GM21717 (cell line): Measurements from ENCODE around the gene AKIRIN2.

Experiments
- ATAC-seq: cut with Tn5 transposase; IDR thresholded peaks from one replicate; pipeline ENCODE4 v1.9.1; 2021; ENCODE audit warnings: mild to moderate bottlenecking, moderate library complexity; ENCODE audit not compliant: unreplicated experiment

Gene AKIRIN2

GRCh38 chr6:87656857-87657256 is 45.2 kb downstream of the AKIRIN2 start:
- peak; percentile 78 for ATAC-seq

DNA sequence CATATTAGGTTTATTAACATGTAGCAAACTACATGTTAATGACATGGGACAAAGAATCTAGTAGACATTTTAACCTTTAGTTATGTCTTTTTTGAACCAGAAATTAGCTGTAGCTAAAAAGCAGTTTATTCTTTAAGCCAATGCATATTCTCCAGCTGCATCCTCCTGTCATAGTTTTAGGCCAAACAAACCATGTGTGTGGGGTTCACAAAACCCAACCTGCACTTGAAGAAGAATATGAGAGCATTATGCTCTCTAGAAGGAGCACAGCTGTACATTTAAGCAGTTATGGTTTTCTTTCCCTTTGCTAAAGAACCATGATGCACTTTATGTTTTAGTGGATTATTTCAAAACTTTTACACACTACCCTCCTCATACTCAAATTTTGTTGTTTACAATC is 46.2 kb downstream of the AKIRIN2 start:
- ATAC-seq = no peak

- no peak for ATAC-seq
Observed at GRCh38 chr6:87654875-87655454, 47.1 kb downstream of the AKIRIN2 start.

DNA sequence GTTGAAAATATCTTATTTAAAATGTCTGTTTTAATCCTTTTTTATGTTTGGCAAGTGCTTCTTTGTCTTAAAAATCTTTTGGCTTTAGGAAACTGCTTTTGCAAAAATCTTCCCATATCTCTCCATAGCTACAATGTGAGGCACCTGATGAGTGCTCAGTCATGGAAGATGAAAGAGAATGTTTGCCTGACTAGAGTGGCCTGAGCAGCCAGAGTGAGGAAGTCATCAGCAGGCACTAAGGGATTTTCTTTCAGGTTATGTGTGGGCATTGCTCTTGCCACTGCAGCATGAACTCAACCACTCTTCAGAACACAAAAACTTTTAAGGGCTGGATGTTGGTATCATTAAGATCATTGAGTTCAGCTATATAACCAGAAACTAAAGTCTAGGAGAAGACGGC is 47.9 kb downstream of the AKIRIN2 start:
- ATAC-seq = no peak

- no peak for ATAC-seq
Observed at GRCh38 chr6:87653074-87653962, 48.7 kb downstream of the AKIRIN2 start.

DNA sequence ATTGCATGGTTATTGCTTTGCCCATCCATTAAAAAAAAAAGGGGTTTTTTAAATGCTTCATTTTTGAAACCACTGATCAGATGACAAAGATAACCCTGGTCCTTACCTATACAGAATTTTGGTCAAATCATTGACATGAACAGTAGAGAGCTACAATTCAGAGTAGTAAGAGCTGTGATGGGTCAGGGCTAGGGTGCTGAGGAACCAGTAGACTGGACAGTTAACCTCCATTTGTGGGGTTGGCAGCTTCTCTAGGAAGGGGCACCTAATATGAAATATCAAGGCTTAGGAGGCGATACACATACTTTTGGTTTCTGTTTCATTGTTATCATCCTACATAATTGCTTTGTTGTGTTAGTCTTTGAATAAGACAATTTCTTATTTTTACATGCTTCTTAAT is 57.0 kb downstream of the AKIRIN2 start:
- no peak for ATAC-seq

DNA sequence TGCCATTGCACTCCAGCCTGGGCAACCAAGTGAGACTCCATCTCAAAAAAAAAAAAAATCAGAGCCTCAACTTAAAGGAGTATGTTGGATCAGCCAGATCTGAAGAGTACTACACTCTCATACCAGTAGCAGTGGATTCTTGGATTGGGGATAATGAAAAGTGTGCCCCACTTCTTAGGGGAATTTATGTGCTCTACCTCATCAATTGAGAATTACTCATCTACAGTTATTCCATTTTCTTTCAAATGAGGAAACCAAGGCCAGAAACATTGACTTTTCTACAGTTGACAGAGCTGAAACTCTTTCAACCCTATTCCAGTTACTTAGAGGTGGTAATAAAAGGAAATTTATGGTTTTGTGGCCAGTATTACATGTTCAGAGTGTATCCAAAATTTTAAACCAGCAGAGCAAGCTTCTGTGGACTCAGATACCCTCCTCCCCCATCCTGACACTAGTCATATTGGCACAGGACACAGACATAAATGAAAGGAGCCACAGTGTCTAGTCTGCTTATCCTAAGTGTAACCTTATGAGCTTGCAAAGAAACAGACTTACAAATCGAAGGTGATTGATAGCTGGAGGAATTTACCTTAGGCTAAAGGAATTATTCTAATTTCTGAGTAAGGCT is 60.9 kb downstream of the AKIRIN2 start:
- no peak for ATAC-seq

- ATAC-seq = no peak
Observed at GRCh38 chr6:87639373-87639772, 62.7 kb downstream of the AKIRIN2 start.

GRCh38 chr6:87637106-87637505 is 64.9 kb downstream of the AKIRIN2 start:
- ATAC-seq = no peak

DNA sequence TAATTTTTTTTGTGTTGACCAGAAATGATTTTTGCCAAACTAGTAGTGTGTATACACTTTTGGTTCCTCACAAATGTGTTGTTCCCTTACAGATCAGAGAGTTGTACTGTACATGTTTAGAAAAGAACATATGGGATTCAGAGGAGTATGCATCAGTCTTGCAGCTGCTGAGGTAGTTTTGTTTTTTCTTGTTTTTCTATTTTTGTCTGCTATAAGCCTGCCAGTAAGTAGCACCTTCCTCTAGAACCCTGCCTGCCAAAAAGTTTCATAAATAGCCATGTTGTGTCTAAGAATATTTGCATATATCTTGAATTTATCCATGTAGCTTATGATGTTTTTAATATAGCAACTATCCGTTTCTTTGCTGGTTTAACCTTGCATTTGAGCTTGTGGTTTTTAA is 65.7 kb downstream of the AKIRIN2 start:
- ATAC-seq = no peak

GRCh38 chr6:87633851-87634250 is 68.2 kb downstream of the AKIRIN2 start:
- ATAC-seq = no peak

DNA sequence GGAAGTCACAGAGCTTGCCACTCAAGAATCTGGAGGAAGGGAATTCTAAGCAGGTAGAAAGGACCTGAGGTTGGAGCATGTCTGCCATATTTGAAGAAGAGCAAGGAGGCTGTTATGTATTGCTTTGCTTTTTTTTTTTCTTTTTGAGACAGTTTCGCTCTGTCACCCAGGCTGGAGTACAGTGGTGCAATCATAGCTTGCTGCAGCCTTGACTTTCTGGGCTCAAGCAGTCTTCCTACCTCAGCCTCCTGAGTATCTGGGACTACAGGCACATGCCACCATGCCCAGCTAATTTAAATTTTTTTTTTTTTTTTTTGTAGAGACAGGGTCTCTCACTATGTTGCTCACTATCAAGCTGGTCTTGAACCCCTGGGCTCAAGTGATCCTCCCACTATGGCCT is 71.3 kb downstream of the AKIRIN2 start:
- ATAC-seq = no peak

GRCh38 chr6:87628881-87629280 is 73.2 kb downstream of the AKIRIN2 start:
- no peak for ATAC-seq

GRCh38 chr6:87628424-87628823 is 73.6 kb downstream of the AKIRIN2 start:
- no peak for ATAC-seq
